Thyroid gland (tissue), 4 donors: ENCODE results near the gene VENTX.

Experiments used
- POLR2A ChIP-seq, 2 donors: fragments of 450-650 bp; IDR thresholded peaks; one replicate each; pipeline ENCODE4 v1.6.1; 2017; ENCODE audit warnings: antibody characterized with exemption in 2 of 2, mild to moderate bottlenecking in 2 of 2, moderate library complexity in 1 of 2
- TF ChIP-seq, protein P1 (sequence below), 6 experiments: fragments of 200-600 bp in 3 of 6; fragments of 450-650 bp in 3 of 6; sonication (generic) in 3 of 6; IDR thresholded peaks; one replicate each; pipeline ENCODE4 v1.5.1; 2016 to 2019; ENCODE audit warnings: antibody characterized with exemption in 6 of 6, mild to moderate bottlenecking in 2 of 6, inconsistent platforms in 1 of 6, moderate library complexity in 1 of 6

DNA sequence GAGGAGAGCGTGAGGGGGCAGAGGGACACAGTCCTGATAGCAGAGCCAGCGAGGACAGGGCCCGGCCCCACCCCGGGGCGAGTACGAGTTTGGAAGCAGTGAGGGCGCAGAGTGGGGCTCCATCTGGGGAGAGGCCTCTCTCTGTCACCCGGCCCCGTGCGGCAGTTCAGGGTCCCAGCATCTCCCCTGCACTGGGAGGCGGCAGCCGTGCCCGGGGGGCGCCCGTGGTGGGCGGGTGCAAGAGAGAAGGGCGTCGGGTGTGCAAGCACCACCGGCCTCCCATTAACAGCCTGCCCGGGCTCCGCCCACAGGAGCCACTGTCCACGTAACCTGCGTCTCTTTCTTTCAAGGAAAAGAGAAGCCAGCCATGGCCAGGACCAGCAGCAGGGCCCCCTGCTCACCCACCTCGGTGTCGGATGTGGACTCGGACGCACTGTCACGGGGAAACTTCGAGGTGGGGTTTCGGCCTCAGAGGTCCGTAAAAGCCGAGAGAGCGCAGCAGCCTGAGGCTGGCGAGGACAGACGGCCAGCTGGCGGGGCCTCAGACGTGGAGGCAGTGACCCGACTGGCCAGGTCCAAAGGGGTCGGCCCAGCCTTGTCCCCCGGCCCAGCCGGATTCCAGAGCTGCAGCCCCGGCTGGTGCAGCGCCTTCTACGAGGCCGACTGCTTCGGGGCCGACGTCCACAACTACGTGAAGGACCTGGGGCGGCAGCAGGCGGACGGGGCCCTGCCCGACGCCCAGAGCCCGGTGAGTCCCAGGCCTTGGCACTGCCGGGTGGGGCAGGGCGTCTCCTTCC, 36.3 kb upstream of the VENTX start:
- TF ChIP-seq, protein P1, sequence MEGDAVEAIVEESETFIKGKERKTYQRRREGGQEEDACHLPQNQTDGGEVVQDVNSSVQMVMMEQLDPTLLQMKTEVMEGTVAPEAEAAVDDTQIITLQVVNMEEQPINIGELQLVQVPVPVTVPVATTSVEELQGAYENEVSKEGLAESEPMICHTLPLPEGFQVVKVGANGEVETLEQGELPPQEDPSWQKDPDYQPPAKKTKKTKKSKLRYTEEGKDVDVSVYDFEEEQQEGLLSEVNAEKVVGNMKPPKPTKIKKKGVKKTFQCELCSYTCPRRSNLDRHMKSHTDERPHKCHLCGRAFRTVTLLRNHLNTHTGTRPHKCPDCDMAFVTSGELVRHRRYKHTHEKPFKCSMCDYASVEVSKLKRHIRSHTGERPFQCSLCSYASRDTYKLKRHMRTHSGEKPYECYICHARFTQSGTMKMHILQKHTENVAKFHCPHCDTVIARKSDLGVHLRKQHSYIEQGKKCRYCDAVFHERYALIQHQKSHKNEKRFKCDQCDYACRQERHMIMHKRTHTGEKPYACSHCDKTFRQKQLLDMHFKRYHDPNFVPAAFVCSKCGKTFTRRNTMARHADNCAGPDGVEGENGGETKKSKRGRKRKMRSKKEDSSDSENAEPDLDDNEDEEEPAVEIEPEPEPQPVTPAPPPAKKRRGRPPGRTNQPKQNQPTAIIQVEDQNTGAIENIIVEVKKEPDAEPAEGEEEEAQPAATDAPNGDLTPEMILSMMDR (IDR thresholded peaks at IDR 0.05): no peak
- no peak for TF ChIP-seq POLR2A (IDR thresholded peaks at IDR 0.05)
